GM23338 (cell line): ENCODE measurements around the gene MAP1LC3A. TPM values are rescaled to one million over a fixed set of nuclear protein-coding genes. Genes with fewer than 3 reads are reported as not detected.

ENCODE experiments used
- ATAC-seq: fragments of 200-7000 bp; cut with Tn5 transposase; 3 replicates; pipeline ENCODE4 v1.9.1; 2020
- DNase-seq: peaks from one replicate; pipeline ENCODE4 v3.0.0-alpha.2; 2015; ENCODE audit warnings: low spot score
- H2AFZ ChIP-seq: fragments of 200-600 bp; sonication (generic); 2 replicates; pipeline ENCODE4 v1.8.0; 2016; ENCODE audit warnings: antibody characterized with exemption, mild to moderate bottlenecking, moderate library complexity
- H3F3A ChIP-seq: fragments of 200-600 bp; sonication (generic); replicated peaks from 2 replicates; pipeline ENCODE4 v1.8.0; 2017; ENCODE audit warnings: antibody characterized with exemption, mixed run types, low read depth
- H3K27ac ChIP-seq: fragments of 200-600 bp; sonication (generic); 2 replicates; pipeline ENCODE4 v1.6.1; 2016; ENCODE audit warnings: low read depth
- H3K27me3 ChIP-seq: fragments of 200-600 bp; sonication (generic); 2 replicates; pipeline ENCODE4 v1.8.0; 2016; ENCODE audit warnings: mild to moderate bottlenecking, mixed run types, moderate library complexity; ENCODE audit not compliant: insufficient read depth
- H3K36me3 ChIP-seq: fragments of 200-600 bp; sonication (generic); 2 replicates; pipeline ENCODE4 v1.8.0; 2016; ENCODE audit warnings: mild to moderate bottlenecking; ENCODE audit not compliant: insufficient read depth
- H3K4me1 ChIP-seq: fragments of 200-600 bp; sonication (generic); 2 replicates; pipeline ENCODE4 v1.8.0; 2016; ENCODE audit warnings: mild to moderate bottlenecking, moderate library complexity; ENCODE audit not compliant: insufficient read depth
- H3K4me2 ChIP-seq: fragments of 200-600 bp; sonication (generic); 2 replicates; pipeline ENCODE4 v1.7.1; 2017; ENCODE audit warnings: mixed run types
- H3K4me3 ChIP-seq: fragments of 200-600 bp; sonication (generic); 2 replicates; pipeline ENCODE4 v1.6.1; 2016; ENCODE audit warnings: mixed run types
- H3K79me2 ChIP-seq: fragments of 200-600 bp; sonication (generic); replicated peaks from 2 replicates; pipeline ENCODE4 v1.8.0; 2017; ENCODE audit warnings: mild to moderate bottlenecking; ENCODE audit not compliant: insufficient read depth
- H3K9me2 ChIP-seq: fragments of 200-600 bp; sonication (generic); 2 replicates; pipeline ENCODE4 v1.8.0; 2017; ENCODE audit not compliant: insufficient read depth
- H4K20me1 ChIP-seq: fragments of 200-600 bp; sonication (generic); replicated peaks from 2 replicates; pipeline ENCODE4 v1.8.0; 2017; ENCODE audit warnings: mild to moderate bottlenecking; ENCODE audit not compliant: insufficient read depth
- H3K27ac Mint-ChIP-seq: 2 replicates; pipeline ENCODE4 v1.8.0; 2020; ENCODE audit warnings: inconsistent platforms, mild to moderate bottlenecking, moderate library complexity, mixed read lengths
- H3K27me3 Mint-ChIP-seq: 3 replicates; pipeline ENCODE4 v1.8.0; 2022; ENCODE audit warnings: low read depth, mild to moderate bottlenecking, moderate library complexity, mixed read lengths, inconsistent platforms; ENCODE audit not compliant: insufficient read depth, poor library complexity
- H3K36me3 Mint-ChIP-seq: 3 replicates; pipeline ENCODE4 v1.8.0; 2021; ENCODE audit warnings: low read depth, mild to moderate bottlenecking, inconsistent platforms, moderate library complexity, mixed read lengths
- H3K4me1 Mint-ChIP-seq: 3 replicates; pipeline ENCODE4 v1.8.0; 2020; ENCODE audit warnings: mild to moderate bottlenecking, inconsistent platforms, mixed read lengths
- H3K4me3 Mint-ChIP-seq: 3 replicates; pipeline ENCODE4 v1.8.0; 2021; ENCODE audit warnings: moderate library complexity, mild to moderate bottlenecking, inconsistent platforms, mixed read lengths
- H3K9me3 Mint-ChIP-seq: 3 replicates; pipeline ENCODE4 v1.8.0; 2020; ENCODE audit warnings: moderate library complexity, mild to moderate bottlenecking, inconsistent platforms, mixed read lengths
- CREB1 ChIP-seq: fragments of 250-450 bp; sonication (Bioruptor Pico); IDR thresholded peaks from 2 replicates; pipeline ENCODE4 v1.5.0; 2020; ENCODE audit warnings: low read depth, mild to moderate bottlenecking, moderate library complexity
- CTCF ChIP-seq, 2 experiments: fragments of 200-600 bp in 1 of 2; sonication (generic) in 1 of 2; conservative IDR thresholded peaks; 2 replicates each; pipeline versions ENCODE4 v1.5.1 to v1.6.1; 2016 to 2017; ENCODE audit warnings: antibody characterized with exemption in 2 of 2, low read depth in 2 of 2, mild to moderate bottlenecking in 2 of 2, moderate library complexity in 1 of 2
- ETS1 ChIP-seq: IDR thresholded peaks from 2 replicates; pipeline ENCODE4 v1.6.1; 2016; ENCODE audit warnings: antibody characterized with exemption
- EZH2 ChIP-seq: fragments of 200-600 bp; sonication (generic); IDR thresholded peaks from one replicate; pipeline ENCODE4 v1.8.0; 2017; ENCODE audit warnings: antibody characterized with exemption, mild to moderate bottlenecking, low read depth; ENCODE audit not compliant: unreplicated experiment
- EZH2phosphoT487 ChIP-seq: fragments of 200-600 bp; sonication (generic); IDR thresholded peaks from one replicate; pipeline ENCODE4 v1.8.1; 2018; ENCODE audit warnings: antibody characterized with exemption; ENCODE audit not compliant: unreplicated experiment
- NANOG ChIP-seq: IDR thresholded peaks from 2 replicates; pipeline ENCODE4 v1.6.1; 2016; ENCODE audit warnings: antibody characterized with exemption, borderline replicate concordance
- REST ChIP-seq: IDR thresholded peaks from one replicate; pipeline ENCODE4 v1.6.1; 2018; ENCODE audit warnings: antibody characterized with exemption; ENCODE audit not compliant: unreplicated experiment
- ZNF114 ChIP-seq: fragments of 250-450 bp; sonication (Bioruptor Pico); IDR thresholded peaks from 2 replicates; pipeline ENCODE4 v1.5.0; 2020; ENCODE audit warnings: mild to moderate bottlenecking, moderate library complexity
- ZNF462 ChIP-seq: fragments of 250-450 bp; sonication (Bioruptor Pico); IDR thresholded peaks from 2 replicates; pipeline ENCODE4 v1.5.0; 2020; ENCODE audit warnings: mild to moderate bottlenecking, moderate library complexity
- polyA plus RNA-seq: library from polyadenylated mRNA; unstranded; fragments of >200 nt; fragmentation: Nextera tagmentation; extraction: Ambion mirVana; gene quantifications from 2 replicates; pipeline ENCODE4 v1.2.1, GENCODE V29; 2016
- total RNA-seq: library from RNA; depleted of rRNA; stranded (reverse); fragments of >200 nt; shearing (Covaris generic); gene quantifications from 2 replicates; pipeline ENCODE4 v1.2.3, GENCODE V29; 2014

Gene MAP1LC3A
- total and polyA plus RNA-seq, 2 experiments from 2014 or later = 15.2 to 15.9 TPM

GRCh38 chr20:34528921-34529297 is 29.6 kb upstream of the MAP1LC3A start (continued):
- no peak for TF ChIP-seq REST
- no peak for TF ChIP-seq CREB1 (CRISPR knock-in tag)
- TF ChIP-seq ETS1 = no peak
- TF ChIP-seq NANOG = no peak

GRCh38 chr20:34529742-34530141 is 28.8 kb upstream of the MAP1LC3A start:
- Mint-ChIP-seq H3K27ac (no peak overlapping the region), H3K4me3 (no peak overlapping the region), H3K27me3 (no peaks in the 10 kb centered on the region), H3K9me3 (no peaks in the 10 kb centered on the region), H3K36me3 (peaks cover 57% of the 10 kb centered on the region), H3K4me1 (no peaks in the 10 kb centered on the region)
- Histone ChIP-seq H3K27me3 (no peaks in the 10 kb centered on the region), H2AFZ (no peak overlapping the region), H3K9me2 (no peaks in the 10 kb centered on the region), H3K36me3 (peaks cover 5% of the 10 kb centered on the region; the same call in 1 of the 2 replicates), H3K4me2 (no peak overlapping the region), H3K4me1 (no peaks in the 10 kb centered on the region), H3K4me3 (no peak overlapping the region), H3K79me2 (peaks cover 13% of the 10 kb centered on the region), H4K20me1 (peaks cover 18% of the 10 kb centered on the region), H3F3A (no peaks in the 10 kb centered on the region), H3K27ac (no peak overlapping the region)
- DNase-seq = no peak
- no peak for ATAC-seq
- TF ChIP-seq CTCF (conservative IDR thresholded peaks at IDR 0.05; ENCODE audit: low read depth in 2 of 2) (no peak), ZNF114 (CRISPR knock-in tag) (no peak), ZNF462 (CRISPR knock-in tag) (no peak), EZH2 (no peak), EZH2phosphoT487 (no peak), REST (no peak)
